Skeletal muscle tissue (tissue), 4 donors: ENCODE results near the gene EFNB3. TPM values are rescaled to one million over a fixed set of nuclear protein-coding genes. Genes with fewer than 3 reads are reported as not detected.

Experiments used
- H3K27ac ChIP-seq: one replicate; pipeline ENCODE4 v1.7.0; 2013; ENCODE audit warnings: mild to moderate bottlenecking, low read depth, low read length, inconsistent platforms
- H3K27me3 ChIP-seq, 3 donors: one replicate each; pipeline ENCODE4 v1.7.0; 2013; ENCODE audit warnings: low read length in 3 of 3; ENCODE audit not compliant: control insufficient read depth in 3 of 3, insufficient read depth in 3 of 3
- H3K36me3 ChIP-seq, 3 donors: one replicate each; pipeline ENCODE4 v1.7.0; 2013; ENCODE audit warnings: low read length in 3 of 3; ENCODE audit not compliant: control insufficient read depth in 3 of 3, insufficient read depth in 3 of 3
- H3K4me1 ChIP-seq, 3 donors: one replicate each; pipeline ENCODE4 v1.7.0; 2013; ENCODE audit warnings: low read length in 3 of 3, mild to moderate bottlenecking in 3 of 3; ENCODE audit not compliant: control insufficient read depth in 3 of 3, insufficient read depth in 3 of 3
- H3K4me3 ChIP-seq, 3 donors: one replicate each; pipeline ENCODE4 v1.7.0; 2013; ENCODE audit warnings: low read length in 3 of 3
- H3K9ac ChIP-seq, 3 donors: one replicate each; pipeline ENCODE4 v1.7.0; 2013; ENCODE audit warnings: low read length in 3 of 3, mild to moderate bottlenecking in 3 of 3, moderate library complexity in 2 of 3, low read depth in 1 of 3
- H3K9me3 ChIP-seq, 3 donors: one replicate each; pipeline ENCODE4 v1.7.0; 2013; ENCODE audit warnings: low read length in 3 of 3; ENCODE audit not compliant: control insufficient read depth in 3 of 3
- total RNA-seq: library from RNA; depleted of rRNA; stranded (reverse); fragments of >200 nt; gene quantifications from one replicate; pipeline ENCODE4 v1.2.3, GENCODE V29; 2014
- donor health status: Osteomylitis.

Gene EFNB3
- total RNA-seq, 1 donor from 2014 or later, result 1.0 TPM

DNA sequence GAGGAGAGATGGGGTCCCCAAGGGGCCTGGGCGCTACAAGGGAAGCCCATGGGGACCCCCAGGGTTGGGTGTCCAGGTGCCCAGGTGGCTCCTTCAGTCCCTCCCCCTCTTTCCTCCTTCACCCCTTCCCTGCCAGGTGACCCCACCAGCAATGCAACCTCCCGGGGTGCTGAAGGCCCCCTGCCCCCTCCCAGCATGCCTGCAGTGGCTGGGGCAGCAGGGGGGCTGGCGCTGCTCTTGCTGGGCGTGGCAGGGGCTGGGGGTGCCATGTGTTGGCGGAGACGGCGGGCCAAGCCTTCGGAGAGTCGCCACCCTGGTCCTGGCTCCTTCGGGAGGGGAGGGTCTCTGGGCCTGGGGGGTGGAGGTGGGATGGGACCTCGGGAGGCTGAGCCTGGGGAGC lies 4.0 kb downstream of the EFNB3 start:
- no peak overlapping the region for H3K9ac ChIP-seq
- no peak overlapping the region for H3K27ac ChIP-seq
- H3K36me3 ChIP-seq, result no peaks in the 10 kb centered on the region
- H3K27me3 ChIP-seq, result peaks cover 69 to 86% (median 73%) of the 10 kb centered on the region in 3 donors
- no peak overlapping the region for H3K4me3 ChIP-seq
- H3K9me3 ChIP-seq, result no peaks in the 10 kb centered on the region
- H3K4me1 ChIP-seq, result peaks cover 0 to 4% (median 0%) of the 10 kb centered on the region in 3 donors

- Histone ChIP-seq H3K27me3 (peaks cover 69 to 84% (median 72%) of the 10 kb centered on the region in 3 donors), H3K36me3 (no peaks in the 10 kb centered on the region), H3K9me3 (no peaks in the 10 kb centered on the region), H3K4me1 (no peaks in the 10 kb centered on the region), H3K9ac (no peak overlapping the region), H3K4me3 (no peak overlapping the region), H3K27ac (no peak overlapping the region)
Measured at GRCh38 chr17:7710301-7710700, 5.3 kb downstream of the EFNB3 start.

GRCh38 chr17:7711051-7711755 lies 6.2 kb downstream of the EFNB3 start:
- no peak overlapping the region for H3K4me3 ChIP-seq
- H3K4me1 ChIP-seq, result no peaks in the 10 kb centered on the region
- no peaks in the 10 kb centered on the region for H3K36me3 ChIP-seq
- H3K9ac ChIP-seq, result no peak overlapping the region
- H3K27me3 ChIP-seq, result peaks cover 69 to 84% (median 72%) of the 10 kb centered on the region in 3 donors
- H3K9me3 ChIP-seq, result no peaks in the 10 kb centered on the region
- no peak overlapping the region for H3K27ac ChIP-seq

GRCh38 chr17:7712111-7712771 lies 7.2 kb downstream of the EFNB3 start:
- H3K36me3 ChIP-seq, result no peaks in the 10 kb centered on the region
- no peak overlapping the region for H3K27ac ChIP-seq
- peaks cover 66 to 81% (median 69%) of the 10 kb centered on the region in 3 donors for H3K27me3 ChIP-seq
- H3K4me1 ChIP-seq, result peaks cover 5 to 8% (median 7%) of the 10 kb centered on the region in 3 donors
- H3K9ac ChIP-seq, result no peak overlapping the region
- no peak overlapping the region for H3K4me3 ChIP-seq
- no peaks in the 10 kb centered on the region for H3K9me3 ChIP-seq

- Histone ChIP-seq H3K27me3 (peaks cover 59 to 80% (median 61%) of the 10 kb centered on the region in 3 donors), H3K4me3 (no peak overlapping the region), H3K9me3 (no peaks in the 10 kb centered on the region), H3K9ac (no peak overlapping the region), H3K27ac (no peak overlapping the region), H3K36me3 (no peaks in the 10 kb centered on the region), H3K4me1 (peaks cover 7 to 11% (median 8%) of the 10 kb centered on the region in 3 donors)
Measured at GRCh38 chr17:7713782-7714181, 8.8 kb downstream of the EFNB3 start.

GRCh38 chr17:7714721-7715594 lies 10.0 kb downstream of the EFNB3 start:
- H3K9ac ChIP-seq, result no peak overlapping the region
- H3K4me3 ChIP-seq, result no peak overlapping the region
- H3K27ac ChIP-seq, result no peak overlapping the region
- no peaks in the 10 kb centered on the region for H3K9me3 ChIP-seq
- H3K4me1 ChIP-seq, result peaks cover 7 to 11% (median 8%) of the 10 kb centered on the region in 3 donors
- no peaks in the 10 kb centered on the region for H3K36me3 ChIP-seq
- H3K27me3 ChIP-seq, result peaks cover 66 to 85% (median 67%) of the 10 kb centered on the region in 3 donors

DNA sequence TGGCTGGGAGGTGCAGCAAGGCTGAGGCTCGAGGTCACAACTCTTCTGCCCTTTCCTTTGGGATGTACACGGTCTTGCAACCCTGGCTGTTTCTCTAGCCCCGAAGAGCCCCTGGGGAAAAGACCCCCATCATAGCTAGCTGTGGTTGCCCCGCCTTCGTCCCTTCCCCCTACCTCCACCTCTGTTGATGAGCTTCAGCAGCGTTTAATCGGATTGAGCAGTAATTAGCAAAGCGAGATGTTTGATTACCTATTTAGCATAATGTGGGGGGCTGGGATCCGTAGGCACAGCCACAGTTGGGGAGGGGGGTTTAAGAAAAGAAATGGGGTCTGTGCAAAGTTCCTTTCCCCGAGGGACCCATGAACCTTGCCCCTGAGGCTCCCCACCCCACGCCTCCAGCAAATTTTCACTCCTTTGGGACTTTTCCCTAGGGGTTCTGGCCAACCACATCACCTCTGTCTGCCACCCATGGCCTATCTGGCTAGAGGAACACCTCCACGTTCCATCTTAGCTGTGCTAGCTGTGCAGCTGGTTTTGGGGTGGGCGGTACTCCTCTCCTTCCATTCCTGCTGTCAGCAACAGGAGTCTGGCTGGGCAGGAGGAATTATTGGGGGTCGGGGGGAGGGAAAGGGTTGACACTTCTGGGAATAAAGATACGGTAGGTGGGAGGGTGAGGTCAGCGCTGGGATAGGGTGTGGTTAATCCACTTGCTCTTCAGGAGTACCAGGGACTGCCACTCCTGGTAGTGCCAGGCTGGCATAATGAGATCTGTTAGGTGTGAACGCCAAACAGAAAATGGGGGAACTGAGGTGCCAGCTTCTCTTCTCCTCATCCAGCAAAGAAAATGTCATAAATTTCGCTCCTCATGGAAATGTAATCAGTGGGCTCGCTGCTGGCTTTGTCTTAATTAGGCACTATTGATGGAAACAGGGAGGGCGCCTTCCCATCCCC lies 11.2 kb downstream of the EFNB3 start:
- Histone ChIP-seq H3K27me3 (peaks cover 59 to 77% (median 61%) of the 10 kb centered on the region in 3 donors), H3K27ac (no peak overlapping the region), H3K4me3 (peak overlapping the region; percentile 38 to 63 (median 60)), H3K4me1 (peaks cover 7 to 11% (median 8%) of the 10 kb centered on the region in 3 donors), H3K9me3 (no peaks in the 10 kb centered on the region), H3K36me3 (no peaks in the 10 kb centered on the region), H3K9ac (no peak overlapping the region)

DNA sequence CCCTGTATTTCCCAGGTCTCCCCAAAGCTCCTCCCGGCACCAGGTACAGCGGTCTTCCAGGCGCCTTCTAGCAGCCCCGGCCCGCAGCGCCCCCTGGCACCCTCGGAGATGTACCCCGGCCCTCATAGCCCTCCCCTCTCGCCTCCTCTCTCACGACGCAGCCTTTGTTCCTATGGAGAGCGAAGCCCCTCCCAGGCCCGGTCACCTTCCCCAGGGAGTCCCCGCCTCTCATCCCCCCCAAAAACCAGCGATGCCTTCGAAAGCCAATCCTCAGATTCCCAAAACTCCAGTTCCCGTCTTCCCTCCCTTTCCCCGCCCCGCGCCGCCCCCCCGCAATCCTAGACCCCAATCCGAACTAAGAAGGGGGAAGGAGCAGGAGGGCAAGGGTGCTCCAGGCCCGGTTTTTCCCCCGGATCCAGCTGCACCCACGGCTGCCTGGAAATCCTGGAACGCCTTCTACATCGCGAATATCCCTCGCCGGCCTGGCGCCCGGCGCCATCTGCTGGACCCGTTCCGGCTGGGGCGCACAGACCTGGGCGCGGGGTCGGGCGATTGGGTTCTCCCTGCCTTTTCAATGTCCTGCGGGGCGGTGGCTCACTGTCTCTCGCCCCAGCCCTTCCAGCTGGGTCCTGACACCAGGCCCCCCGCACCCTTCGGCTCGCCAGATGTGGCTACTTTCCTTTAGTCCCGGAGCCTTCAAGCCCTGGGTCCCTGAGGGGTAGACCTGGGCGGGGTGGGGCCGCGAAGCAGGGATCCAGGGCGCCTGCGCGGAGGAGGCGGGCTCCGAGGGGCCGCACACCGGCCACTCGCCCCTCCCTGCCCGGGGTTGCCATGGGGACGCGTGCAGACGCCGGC lies 12.1 kb downstream of the EFNB3 start, which contains the start of gene DNAH2:
Gene DNAH2, plus strand, starts transcription at position 844 of the 855 bp plus-strand sequence. CDS start 1,991 bp downstream, outside the sequence.
- H3K4me1 ChIP-seq, result peaks cover 7 to 11% (median 8%) of the 10 kb centered on the region in 3 donors
- H3K4me3 ChIP-seq, result peak within 1 kb of the TSS; percentile 51 to 63 (median 60)
- peaks cover 52 to 74% (median 57%) of the 10 kb centered on the region in 3 donors for H3K27me3 ChIP-seq
- H3K27ac ChIP-seq, result no peak within 1 kb of the TSS
- no peaks in the 10 kb centered on the region for H3K36me3 ChIP-seq
- no peaks in the 10 kb centered on the region for H3K9me3 ChIP-seq
- H3K9ac ChIP-seq, result peak within 1 kb of the TSS; percentile 23 to 66 (median 43)
